Stimulated activated CD4-positive, alpha-beta T cell treated with anti-CD3 and anti-CD28 coated beads, Interleukin-15, amount 100 ng/mL, for 24 hours (primary cell): ENCODE data around the gene FOXP1.

Experiments
- DNase-seq: peaks from one replicate; pipeline ENCODE4 v3.0.0-alpha.2; 2020

The FOXP1 gene

DNA sequence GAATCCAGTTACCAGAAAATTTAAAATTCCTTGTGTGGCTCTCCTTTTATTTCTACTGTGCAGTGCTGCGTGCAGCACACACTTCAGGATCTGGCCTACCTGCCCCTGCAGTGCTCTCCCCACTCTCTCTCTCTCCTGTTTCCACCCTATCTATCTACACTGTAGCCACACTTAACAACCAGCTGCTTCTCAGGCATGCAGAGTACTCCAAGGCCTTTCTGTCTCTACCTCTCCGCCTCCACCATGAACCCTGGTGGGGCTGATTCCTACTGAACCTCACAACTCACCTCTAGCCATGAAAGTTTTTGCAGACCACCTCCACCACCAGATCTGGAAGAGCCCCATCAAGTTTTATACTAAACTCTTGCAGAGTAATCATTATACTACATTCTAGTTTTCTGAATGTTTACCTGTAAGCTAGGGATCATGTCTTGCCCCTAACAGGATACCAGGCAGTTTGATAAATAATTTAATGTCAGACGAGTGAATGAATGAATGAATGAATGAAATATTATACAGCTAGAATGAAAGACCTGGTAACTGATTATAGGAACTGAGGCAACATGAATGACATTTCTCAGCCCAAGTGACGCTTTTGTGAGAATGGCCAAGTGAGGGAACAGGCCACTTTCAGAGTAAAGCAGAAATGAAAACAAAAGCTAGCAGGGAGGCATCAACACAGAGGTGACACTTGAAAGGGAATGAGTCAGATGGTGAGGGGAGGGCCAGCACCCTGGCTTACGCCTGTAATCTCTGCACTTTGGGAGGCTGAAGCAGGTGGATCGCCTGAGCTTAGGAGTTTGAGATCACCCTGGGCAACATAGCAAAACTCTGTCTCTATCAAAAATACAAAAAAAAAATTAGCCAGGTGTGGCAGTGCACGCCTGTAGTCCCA, 363.5 kb downstream of the FOXP1 start:
- DNase-seq = peak; percentile 70

DNA sequence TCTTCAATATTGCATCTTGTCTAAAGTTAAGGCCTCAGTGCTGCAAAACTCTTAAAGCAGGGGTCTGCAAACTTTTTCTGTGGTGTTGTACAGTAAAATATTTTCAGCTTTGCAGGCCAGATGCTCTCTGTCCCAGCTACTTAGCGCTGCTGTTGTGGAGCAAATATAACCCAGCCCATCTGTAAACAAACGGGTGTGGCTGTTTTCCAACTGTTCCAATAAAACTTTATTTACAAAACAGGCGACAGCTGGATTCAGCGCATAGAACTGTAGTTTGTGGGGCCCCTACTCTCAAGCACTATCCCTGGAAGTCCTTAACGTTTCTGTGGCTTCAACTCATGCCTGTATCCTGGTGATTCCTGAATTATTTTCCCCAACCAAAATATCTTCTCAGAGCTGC, 365.0 kb downstream of the FOXP1 start:
- DNase-seq = no peak

DNA sequence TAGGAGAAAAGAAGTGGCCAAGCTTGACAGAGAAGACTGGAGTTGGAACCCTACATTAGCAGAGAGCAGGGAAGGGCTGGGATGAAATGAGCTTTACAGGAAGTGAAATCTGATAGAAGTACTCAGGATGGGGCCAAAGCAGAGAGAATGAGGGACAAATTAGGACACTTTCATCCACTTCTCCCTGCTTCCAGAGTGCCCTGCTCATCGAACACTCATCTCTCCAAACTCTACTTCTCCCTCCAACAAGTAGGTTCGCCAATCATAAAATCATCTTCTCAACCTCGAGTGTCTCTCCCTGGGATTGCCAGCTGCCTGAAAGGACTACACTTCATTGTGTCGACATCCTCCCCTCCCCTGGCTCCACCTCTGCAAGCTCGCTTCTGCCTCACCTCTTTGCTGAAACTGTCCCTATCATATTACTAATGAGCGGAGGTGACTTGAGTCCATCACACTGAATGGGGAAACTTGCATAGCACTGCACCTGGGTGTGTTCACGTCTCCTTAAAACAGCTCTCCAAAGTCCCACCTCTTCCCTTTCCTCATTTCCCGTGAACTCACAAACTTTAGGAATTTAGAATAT, 365.8 kb downstream of the FOXP1 start:
- DNase-seq = no peak

DNA sequence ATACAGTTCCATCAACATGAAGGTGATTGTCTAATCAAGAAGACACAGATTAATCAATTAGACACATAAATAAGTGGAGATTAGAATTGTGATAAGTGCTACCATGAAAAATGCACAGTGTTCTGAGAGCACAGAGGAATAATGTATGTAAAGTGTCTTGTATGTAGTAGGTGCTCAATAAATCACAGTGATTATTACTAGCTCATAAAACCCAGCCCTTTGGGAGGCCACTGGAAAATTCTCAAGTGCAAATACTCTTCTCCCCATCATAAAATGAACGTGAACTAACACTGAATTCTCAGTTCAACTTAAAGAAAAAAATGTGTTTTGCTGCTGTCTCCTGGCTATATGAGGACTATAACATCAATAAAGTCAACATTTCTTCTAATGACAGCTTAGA, 368.2 kb downstream of the FOXP1 start:
- no peak for DNase-seq

DNA sequence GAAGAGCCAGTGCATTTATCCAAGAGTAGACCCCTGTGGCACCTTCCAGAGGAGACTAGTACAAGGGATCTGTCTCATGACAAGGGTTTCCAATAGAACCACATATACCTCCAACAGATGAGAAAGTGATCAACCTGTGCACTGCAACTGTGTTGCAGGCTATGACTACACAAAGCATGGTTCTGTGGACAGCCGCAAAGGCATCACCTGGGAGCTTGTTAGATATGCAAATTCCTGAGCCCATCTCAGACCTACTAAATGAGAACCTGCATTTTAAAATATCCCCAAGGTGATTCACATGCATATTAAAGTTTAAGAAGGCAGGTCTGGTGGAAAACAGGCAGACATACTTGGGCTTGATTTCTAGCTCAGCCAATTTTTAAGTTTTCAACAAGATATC, 368.7 kb downstream of the FOXP1 start:
- no peak for DNase-seq

DNA sequence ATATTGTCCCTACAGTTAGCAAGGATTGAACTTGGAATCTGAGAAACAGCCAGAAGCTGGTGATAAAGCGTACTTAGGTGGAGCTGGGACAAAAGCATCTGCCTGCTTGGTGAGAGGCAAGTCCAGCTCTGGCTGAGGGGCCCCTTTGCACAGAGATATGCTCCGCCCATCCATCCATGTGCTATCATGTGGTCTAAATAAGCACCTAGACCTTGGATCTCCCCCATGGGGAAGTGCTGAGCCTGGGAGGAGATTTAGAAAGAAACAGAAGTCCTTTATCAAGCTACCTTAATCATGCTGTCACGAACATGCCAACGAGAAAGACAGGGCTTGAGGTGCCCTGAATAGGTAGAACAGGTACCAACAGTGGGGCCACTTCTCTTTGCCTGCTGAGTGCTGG, 369.5 kb downstream of the FOXP1 start:
- DNase-seq = no peak

DNA sequence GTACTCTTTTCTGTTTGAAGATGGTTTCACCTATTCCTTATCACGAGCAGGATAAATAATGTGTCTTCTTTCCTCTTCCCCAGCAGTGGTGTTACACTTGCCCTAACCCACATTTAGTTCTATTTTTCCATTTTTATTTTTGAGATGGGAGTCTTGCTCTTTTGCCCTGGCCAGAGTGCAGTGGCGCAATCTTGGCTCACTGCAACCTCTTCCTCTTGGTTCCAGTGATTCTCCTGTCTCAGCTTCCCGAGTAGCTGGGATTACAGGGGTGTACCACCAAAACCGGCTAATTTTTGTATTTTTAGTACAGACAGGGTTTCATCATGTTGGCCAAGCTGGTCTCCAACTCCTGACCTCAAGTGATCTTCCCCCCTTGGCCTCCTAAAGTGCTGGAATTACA, 372.4 kb downstream of the FOXP1 start:
- no peak for DNase-seq

DNA sequence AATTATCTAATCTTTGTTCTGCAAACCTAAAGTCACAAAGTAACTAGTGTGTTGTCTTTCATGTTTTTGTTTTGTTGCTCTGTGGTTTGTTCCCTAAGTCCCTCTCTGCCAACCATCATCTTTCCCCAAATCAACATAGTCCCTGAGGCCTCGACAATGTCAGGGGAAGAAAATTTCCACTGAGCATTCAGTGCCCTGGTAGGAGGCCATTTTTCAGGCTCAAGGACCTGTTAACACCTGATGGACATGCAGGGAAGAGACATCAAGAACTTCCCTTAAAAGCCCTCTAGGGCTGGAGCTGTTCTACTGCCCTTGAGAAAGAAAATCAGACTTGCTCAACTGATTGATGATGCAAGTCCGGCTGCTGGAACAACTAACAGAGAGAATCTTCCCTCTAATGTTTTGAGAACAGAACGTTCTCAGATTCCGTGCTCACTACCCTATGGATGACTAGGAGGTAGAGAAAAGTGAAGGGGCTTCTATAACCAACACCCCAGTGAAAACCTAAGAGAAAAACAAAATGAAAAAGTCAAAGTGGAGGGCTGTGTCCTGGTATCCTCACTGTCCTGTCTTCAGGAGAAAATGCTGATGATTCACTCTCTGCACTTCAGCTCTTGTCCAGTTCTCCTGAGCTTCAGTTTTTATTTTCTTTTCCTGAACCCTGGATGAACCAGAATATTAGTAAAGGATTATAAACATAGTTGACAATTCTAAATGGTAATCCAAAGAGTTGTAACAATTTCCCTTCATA, 373.1 kb downstream of the FOXP1 start:
- no peak for DNase-seq

DNA sequence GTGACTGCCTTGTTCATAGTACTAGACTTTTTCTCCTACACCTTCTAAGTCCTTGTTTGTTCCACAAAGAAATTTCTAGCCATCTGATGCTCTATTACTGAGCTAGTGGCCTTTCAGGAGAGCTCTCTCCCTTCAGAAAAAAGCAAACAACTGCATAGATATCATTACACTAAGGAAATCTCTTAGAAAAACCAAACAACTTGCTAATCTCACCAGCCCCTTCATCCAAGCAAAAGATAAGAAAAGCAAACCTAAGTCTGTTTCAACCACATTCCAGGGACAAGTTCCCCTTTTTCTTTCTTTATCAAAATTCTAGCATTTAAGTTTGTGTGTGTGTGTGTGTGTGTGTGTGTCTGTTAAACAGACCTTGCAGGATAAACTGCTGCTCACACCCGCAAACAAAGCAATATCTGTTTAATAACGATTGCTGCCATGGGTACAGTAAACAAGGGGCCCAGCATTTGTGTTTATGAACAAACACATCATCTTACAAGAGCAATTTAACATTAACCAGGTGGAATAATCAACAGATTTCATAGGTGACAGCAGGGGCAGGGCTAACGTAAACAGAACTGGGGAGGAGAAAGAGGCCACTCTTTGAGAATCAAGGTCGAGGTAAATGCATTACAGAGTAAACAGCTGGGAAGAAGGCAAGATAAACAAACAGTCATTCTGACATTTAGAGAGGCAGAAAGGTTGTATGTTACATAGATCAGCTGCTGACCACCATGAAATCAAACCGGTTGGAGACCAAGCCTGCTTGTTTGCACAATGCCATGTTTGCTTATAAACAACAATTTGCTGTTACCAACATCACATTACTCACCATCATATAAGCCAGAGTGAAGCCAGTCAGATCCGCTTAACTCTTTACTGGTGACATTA, 375.1 kb downstream of the FOXP1 start:
- no peak for DNase-seq

DNA sequence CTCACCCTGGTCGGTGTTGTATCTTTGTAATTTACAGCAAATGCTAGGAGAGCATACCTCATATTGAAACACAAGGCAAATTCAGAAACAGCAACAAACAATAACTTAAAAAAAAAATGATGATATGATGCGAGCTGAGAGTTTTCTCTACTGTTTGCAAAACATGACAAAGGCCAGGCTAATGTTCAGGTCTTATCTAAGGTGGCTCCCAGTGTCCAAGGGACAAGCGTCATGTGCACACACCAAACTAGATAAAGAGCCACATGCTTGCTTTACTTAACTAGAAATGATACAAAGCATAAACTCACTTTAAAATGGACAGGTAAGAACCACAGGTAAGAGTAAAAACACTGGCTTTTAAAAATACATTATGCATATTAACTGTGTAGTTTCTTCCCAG, 375.9 kb downstream of the FOXP1 start:
- no peak for DNase-seq

DNA sequence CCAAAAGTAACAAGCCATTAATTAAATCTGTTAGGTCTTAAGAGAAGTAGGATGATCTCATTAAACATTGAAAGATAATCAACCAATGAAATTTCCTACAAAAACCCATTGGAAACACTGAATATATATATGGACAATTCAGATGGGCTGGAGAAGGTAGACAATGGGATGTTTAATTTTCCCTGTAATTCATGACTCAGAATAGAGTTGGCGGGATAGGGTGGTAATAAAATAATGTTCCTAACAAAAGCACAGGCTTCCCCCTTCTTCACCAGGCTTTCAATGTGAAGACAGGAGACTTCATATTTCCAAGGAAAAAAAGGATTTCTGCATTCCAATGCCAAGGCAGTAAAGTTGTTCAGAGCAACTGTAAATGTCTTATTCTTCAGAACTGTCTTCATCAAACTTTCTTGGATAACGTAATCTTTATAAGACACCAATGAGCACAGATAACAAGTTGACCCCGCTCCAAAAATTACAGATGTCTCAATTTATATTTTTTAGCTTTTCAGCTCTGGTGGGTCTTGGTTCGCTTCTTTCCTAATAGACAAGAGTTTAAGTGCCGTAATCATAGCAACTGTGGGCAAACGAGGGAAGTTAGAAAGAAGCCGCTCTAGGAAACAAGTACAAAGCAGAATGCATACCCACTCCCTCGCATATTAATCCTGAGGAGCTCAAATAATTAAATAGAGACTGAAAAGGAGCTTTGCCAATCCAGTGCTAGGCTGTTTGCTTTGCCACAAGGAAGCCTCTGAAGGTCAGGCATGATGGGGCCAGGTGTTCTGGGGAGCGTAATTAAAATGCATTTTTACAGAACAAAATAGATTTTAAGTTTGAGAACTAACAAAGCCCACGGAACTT, 377.0 kb downstream of the FOXP1 start:
- no peak for DNase-seq

DNA sequence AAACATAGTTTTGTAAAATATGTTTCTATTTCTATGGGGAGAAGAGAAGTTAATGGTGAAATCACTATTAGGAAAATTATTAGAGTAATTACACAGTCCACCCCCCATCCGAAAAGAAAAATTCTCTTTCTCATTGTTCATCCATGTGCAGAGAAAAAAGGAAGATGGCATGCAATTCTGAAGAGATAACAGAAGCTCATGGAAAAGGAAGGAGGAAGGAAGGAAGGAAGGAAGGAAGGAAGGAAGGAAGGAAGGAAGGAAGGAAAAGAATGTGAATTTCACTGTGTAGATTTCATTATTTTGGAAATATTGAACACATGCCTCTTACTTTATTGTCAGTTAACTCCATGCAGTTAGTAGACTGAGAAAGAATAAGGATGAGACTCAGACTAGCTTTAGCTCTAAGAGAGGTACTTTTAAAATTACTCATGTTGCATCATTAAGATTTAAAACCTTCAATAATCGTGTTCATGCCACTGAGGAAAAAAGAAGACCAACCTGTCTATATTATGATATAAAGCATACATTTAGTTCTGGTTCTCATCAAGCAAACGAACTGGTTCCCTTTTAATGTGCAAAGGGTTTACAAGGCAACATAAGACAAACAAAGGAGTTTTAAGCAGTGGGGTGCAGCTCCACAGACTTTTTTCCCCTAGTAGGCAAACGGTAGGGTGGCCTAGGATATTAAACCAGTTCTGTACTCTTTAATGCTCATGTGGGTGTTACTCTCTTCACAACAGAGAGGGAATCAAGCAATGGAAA, 379.6 kb downstream of the FOXP1 start:
- DNase-seq = no peak

DNA sequence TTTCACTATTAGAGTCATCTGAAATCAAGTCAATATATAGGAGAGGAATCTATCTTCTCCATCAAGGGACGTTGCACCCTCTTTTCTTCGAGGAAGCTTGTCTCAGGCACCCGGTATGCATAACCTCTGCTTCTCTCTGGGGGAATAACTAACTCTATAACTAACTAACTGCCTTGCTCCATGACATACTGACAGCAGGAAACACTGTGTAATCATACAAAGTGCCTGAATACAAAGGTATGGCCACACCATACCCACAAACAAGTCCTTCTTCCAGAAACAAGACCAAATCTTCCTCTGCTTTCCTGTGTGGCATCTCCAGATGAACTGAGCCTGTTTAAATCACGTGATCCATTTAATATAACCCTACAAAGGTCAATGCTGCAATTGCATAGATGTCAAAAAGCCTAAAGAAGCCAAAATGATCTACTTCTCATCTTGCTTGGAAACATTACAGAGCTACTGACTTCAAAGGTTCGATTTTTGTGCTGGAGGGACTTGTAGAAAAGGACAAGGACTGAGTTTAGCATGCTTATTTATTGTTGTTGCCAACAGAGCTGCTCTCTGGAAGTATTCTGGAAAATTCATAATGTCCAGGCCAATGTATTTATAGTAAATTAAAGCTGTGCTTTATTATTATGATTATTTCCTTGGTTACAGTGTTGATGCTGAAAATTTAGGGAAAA, 380.5 kb downstream of the FOXP1 start:
- DNase-seq = no peak

DNA sequence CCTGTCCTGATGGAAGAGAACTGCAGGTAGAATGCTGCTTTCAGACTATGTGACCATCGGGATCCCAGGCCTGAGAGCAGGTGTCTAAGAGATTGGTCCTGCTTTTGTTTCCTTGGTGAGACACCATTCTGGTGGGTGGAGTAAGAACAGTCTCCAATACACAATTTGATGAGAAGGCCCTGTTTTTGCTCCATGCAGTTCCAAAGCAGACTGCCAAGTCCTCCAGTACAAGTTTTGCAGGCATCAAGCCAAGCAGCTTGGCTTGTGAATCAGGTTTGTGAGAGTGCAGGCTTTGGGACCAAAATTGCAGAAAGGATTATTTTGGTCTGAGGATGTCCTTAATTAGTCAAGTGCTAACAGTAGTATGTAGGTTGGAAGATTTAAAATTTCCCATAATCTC, 381.6 kb downstream of the FOXP1 start:
- DNase-seq = no peak

DNA sequence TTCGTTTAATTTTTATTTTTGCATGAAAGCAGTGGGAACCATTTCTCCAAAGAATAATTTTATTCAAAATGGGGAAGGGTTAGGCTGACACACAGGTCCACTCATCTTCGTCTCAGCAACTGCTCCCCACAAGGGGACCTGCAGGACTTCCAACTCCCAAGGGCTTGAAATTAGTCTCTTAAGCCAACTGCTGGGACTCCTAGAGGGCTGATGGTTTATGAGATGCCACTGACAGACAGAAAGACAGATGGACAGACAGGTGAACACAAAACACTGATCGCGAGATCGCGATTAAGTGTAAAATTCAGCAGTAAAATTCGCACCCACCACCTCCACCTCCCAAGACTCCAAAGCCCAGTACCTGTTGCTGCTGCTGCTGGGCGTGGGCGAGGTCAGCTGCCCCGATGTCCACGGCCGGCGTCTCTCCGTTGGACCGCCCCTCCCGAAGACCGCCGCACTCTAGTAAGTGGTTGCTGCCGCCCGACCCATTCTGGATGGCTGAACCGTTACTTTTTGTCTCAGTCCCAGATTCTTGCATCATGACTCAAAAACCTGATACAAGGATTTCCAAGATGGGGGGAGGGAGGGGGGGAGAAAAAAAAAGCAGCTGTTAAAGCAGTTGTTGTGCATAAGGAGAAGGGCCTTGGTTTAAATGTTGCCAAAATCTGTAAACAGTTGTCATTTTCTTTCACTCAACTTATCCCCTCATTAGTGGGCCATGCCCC, 385.5 kb downstream of the FOXP1 start:
- DNase-seq = no peak

DNA sequence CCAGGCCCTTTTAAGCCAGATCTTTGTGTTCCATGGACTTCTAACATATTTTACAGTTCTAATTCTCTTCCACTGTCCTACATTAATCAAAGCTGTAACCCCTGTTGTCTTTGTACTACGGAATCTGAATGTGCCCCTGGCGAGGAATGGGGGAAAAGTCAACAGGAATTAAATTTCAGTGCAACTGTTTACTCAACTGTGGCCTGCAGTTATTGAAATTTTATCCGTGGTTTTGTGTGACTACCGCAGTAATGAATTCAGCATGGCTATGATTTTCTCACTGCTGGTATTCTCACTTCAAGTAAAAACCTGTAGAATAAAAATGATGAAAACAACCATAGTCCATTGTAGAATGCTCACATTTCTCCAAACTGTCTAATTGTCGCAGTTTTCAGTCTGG, 388.0 kb downstream of the FOXP1 start:
- no peak for DNase-seq

DNA sequence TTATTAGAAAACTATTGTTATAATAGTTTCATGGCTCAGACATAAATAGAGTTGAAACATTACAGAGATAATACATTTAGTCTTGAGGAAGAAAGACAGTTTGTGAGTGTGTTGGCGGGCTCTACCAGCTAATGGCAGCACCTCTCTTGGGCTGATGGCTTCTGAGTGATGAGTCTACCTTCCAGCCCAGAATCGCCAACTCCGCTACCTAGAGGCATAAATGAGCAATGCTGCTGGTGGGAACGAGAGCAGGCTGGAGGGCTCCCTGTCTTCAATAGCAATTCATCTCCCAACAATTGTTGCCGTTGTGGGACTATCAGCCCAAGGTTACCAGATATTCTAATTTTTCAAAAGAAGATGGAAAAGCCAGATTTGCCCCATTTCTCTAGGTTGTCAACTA, 388.7 kb downstream of the FOXP1 start:
- no peak for DNase-seq

DNA sequence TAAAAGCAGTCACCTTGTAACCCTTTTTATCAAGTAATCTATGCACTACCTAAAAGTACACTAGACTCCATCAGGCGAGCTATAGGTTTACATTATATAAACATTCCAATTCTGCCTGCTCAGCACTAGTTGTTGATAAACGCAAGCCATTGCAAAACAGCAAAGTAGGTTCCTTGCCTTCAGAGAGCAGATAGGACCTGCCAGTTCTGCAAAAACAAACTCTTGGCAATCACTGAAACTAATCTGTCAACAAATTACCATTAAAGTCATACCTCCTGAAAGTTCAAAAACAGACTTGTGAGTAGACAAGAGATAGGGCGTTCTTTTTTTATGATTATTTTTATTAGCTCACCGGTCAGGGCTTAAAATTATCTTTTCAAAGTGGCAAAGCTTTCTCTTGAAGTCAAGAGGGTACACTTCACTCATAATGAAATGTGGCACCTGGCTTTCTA, 392.5 kb downstream of the FOXP1 start:
- DNase-seq = no peak

DNA sequence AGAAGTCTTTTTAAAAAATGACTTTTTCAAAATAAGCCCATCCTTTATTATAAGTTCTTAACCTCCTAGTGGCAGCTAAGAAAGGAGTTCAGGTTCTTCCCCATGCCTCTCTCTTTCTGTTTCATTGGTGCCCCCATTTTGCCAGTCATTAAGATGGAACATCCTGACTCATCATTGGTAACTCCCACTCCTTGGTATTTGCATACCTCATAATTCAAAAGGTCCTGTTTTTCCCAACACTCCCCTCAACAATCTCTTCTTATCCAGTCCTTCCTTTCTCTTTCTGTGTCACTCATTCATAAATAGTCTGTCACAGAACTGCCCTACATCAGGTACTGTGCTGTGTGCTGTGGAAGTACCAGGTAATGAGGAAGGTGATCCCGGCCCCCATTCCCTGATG, 394.0 kb downstream of the FOXP1 start:
- no peak for DNase-seq

DNA sequence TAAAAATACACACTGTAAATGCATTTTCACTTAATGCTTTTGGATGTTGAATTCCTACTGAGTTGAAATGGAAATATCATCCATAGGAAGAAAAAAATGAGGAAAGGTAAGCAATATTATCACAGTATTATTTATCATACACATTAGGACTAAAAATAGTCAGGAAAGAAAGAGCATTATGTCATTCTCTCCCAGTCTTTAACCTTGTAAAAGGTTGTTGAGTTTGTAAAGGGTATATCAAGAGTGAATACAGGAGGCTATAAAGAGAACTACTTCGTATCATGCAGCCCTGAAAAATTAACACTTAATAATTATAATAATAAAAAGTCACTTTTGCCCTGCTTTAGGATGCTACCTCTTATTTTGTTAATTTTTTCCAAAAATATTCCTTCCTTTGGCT, 395.8 kb downstream of the FOXP1 start:
- no peak for DNase-seq
